ENCODE results near the gene SLC9A8.
"Not testable (repeated sequence)": the region's sequence is repeated elsewhere in the genome, so short reads cannot be mapped to it uniquely, and the experiment has no call there.

Gene SLC9A8

GRCh38 chr20:49845060-49845459 lies 32.4 kb downstream of the SLC9A8 start:
- DNase-seq (ENCODE audit: low read depth, low spot score): no peak
- no peak overlapping the region for H3K27ac ChIP-seq

DNA sequence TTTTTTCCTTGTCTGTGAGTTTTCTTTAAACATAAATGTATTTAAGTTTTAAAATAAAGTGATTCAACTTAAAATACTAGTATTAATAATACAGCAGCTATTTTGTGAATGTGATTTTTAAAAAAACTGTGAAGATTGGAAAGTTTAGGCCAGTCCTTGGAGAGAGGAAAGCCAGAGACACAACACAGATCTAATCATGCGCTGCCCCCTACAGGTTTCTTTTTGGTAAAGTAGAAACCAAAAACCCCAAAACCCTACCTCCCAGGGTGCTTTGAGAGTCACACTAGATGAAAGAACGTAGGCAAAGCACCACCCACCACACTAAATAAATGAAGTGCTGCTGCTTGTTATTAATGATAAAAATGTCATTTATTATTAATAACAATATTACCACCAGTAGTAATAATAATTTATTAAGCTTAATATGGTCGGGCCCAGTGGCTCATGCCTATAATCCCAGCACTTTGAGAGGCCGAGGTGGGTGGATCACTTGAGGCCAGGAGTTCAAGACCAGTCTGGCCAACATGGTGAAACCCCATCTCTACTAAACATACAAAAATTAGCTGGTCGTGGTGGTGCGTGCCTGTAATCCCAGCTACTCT lies 33.7 kb downstream of the SLC9A8 start:
- H3K27ac ChIP-seq: no peak overlapping the region
- DNase-seq (ENCODE audit: low read depth, low spot score): no peak

GRCh38 chr20:49850463-49851230 lies 38.0 kb downstream of the SLC9A8 start:
- no peak for DNase-seq (ENCODE audit: low read depth, low spot score)
- H3K27ac ChIP-seq: peak overlapping the region; percentile 80

DNA sequence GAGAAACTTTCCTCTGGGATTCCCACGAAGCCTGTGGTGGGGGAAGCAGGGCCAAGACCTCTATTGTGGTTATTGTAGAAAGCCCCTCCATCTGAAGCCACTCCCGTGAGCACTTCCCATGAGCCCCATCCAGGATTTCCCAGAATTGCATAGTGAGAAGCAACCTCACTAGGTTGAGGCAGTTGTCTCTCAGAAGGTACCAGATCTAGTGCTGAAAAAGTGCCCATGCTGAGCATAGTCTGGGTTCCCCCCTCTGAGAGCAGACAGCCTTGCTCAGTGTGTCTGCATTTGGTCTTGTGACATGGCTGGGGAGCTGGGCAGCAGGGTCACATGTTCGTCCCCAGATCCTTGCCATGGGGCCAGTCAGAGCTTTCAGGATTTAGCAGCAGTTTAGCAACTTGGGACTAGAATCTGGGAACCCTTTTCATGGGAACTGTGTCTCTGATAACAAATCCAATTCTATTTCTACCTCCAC lies 38.6 kb downstream of the SLC9A8 start:
- H3K27ac ChIP-seq: peak overlapping the region; percentile 80
- DNase-seq (ENCODE audit: low read depth, low spot score): no peak

- no peak overlapping the region for H3K27ac ChIP-seq
- DNase-seq (ENCODE audit: low read depth, low spot score): no peak
Measured at GRCh38 chr20:49851991-49852390, 39.4 kb downstream of the SLC9A8 start.

GRCh38 chr20:49852522-49853080 lies 40.0 kb downstream of the SLC9A8 start:
- DNase-seq (ENCODE audit: low read depth, low spot score): no peak
- no peak overlapping the region for H3K27ac ChIP-seq

DNA sequence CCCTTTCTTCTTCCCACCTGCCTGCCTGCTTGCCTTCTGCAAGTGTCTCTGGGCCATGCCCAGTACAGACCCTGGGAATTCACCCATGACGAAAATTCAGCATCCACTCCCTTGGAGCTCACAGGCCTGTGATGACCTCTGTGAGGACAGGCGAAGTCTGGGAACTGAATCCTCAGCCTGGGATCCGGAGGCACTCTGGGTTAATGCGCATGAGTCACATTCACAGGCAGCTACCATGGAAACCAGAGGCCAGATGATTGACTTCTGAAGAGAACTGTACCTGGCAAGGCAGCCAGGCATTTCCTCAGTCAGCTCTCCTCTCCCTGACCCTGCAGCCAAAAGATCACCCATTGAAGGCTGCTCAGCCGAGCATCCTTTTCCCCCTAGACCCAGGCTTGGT lies 41.0 kb downstream of the SLC9A8 start:
- peak overlapping the region; percentile 7 for H3K27ac ChIP-seq
- no peak for DNase-seq (ENCODE audit: low read depth, low spot score)

- peak overlapping the region; percentile 7 for H3K27ac ChIP-seq
- DNase-seq (ENCODE audit: low read depth, low spot score): peak; percentile 49
Measured at GRCh38 chr20:49854190-49854875, 41.7 kb downstream of the SLC9A8 start.

DNA sequence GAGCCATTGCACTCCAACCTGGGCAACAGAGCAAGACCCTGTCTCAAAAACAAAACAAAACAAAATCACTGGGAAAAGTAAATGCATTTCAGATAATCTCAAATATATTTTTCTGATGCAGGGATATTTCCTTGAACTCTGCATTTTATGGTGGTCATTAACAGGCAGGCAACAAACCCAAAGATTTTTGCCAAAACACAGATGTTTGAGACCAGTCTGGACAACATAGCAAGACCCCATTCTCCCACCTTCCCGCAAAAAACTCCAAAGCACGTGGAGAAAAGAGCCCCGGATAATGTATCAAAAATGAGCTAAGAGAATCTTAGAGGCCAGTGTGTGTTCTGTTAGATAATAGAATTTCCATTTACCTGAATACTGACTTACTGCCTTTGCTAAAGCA lies 44.3 kb downstream of the SLC9A8 start:
- H3K27ac ChIP-seq: no peak overlapping the region

DNA sequence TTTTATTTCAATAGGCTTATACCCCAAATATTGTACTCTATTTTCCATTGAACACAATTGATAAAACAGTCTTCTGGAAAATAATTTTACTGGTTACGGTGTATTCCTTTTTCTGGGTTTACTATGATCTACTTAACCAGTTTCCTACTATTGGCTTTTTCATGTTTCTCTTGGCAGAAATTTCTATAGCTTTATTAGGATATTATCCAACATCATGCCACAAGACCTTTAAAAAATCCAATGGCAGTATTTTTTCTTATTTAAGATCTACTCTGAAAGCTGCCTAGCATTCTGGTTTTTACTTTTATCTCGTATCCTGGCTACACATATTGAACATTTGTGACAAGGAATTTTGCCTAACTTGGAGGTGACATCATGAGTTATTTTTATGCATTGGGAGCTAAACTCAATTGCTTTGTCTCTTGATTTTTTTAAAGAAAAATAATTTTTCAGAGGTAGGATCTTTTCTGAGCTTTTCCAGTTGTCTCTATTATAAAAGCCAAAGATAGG lies 45.5 kb downstream of the SLC9A8 start:
- DNase-seq (ENCODE audit: low read depth, low spot score): no peak
- no peak overlapping the region for H3K27ac ChIP-seq

More for the DNA sequence above, 44.3 kb downstream of the SLC9A8 start:
- DNase-seq (ENCODE audit: low read depth, low spot score): no peak

DNA sequence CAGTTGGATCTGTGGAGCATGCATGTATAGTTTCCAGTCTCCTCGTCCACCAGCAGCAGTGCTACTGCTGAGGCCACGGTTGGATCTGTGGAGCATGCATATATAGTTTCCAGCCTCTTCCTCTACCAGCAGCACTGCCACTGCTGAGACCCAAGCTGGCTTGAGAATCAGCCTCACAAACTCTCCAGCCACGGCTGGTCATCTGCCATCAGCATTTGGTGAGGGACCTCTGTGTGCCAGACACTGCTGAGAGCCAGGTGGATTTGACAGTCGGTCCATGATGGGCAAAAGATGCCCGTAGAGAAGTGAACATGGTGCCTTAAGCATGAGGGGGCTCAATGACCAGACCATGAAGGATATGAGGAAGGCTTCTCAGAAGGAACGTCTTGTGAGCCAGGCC lies 46.4 kb downstream of the SLC9A8 start:
- no peak for DNase-seq (ENCODE audit: low read depth, low spot score)
- H3K27ac ChIP-seq: no peak overlapping the region

DNA sequence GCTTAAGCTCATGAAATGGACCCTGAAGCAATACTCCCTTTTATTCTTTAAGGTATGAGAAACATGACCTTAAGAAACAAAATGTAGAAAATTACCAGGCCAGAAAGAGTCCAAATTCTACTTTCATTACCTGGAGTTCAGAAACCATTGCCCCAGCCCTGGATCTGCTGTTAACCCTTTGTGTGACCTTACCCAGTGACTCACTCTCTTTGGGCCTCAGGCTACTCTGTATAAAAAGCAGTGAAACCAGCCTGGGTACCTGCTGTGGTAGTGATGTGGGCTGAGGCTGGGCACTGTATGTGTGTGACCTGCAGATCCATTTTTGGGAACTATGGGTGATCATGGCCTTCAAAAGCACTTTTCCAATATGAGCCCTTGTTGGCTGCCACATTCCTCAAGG lies 47.2 kb downstream of the SLC9A8 start:
- DNase-seq (ENCODE audit: low read depth, low spot score): peak; percentile 45

DNA sequence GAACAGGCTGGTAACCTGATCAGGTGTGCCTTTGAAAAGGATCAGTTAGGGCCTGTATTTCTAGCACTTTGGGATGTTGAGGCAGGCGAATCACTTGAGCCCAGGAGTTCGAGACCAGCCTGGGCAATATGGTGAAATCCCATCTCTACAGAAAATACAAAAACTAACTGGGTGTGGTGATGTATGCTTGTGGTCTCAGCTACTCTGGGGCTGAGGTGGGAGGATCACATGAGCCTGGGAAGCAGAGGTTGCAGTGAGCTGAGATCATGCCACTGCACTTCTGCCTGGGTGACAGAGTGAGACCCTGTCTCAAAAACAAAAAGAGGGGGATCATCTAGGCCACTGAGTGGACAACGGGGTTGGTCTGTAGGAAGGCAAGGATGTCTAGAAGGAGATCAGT lies 48.6 kb downstream of the SLC9A8 start:
- H3K27ac ChIP-seq; DNase-seq (ENCODE audit: low read depth, low spot score): not testable (repeated sequence)

More for the DNA sequence above, 47.2 kb downstream of the SLC9A8 start:
- H3K27ac ChIP-seq: no peak overlapping the region

DNA sequence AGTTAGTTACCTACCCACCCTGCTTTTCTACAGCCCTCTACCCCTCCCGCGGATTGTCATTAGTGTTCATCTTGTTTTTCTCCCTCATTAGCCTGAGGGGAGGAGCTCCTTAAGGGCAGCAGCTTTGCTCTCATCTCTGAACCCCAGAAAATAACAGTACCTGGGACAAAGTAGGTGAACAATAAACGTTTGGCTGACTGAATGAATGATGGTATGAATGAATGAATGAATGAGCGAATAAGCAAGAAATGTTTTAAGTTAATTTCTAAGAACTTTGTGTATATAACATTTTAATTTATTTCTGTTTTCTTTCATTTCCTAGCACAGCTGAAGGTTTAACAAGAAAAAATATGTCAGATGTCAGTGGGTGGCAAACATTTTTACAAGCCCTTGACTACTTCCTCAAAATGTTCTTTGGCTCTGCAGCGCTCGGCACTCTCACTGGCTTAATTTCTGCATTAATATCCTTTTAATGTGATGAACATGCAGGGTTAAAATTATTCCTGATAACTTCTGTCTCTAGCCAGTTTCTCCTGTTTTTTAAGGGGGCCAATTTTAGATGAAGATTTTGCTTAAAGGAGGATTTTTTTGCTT lies 50.1 kb downstream of the SLC9A8 start:
- no peak for DNase-seq (ENCODE audit: low read depth, low spot score)
- H3K27ac ChIP-seq: no peak overlapping the region

GRCh38 chr20:49863666-49864065 lies 51.0 kb downstream of the SLC9A8 start:
- DNase-seq (ENCODE audit: low read depth, low spot score): no peak
- H3K27ac ChIP-seq: no peak overlapping the region

- no peak for DNase-seq (ENCODE audit: low read depth, low spot score)
- H3K27ac ChIP-seq: no peak overlapping the region
Measured at GRCh38 chr20:49865559-49865958, 52.9 kb downstream of the SLC9A8 start.

GRCh38 chr20:49866051-49866450 lies 53.4 kb downstream of the SLC9A8 start:
- no peak for DNase-seq (ENCODE audit: low read depth, low spot score)
- H3K27ac ChIP-seq: no peak overlapping the region

DNA sequence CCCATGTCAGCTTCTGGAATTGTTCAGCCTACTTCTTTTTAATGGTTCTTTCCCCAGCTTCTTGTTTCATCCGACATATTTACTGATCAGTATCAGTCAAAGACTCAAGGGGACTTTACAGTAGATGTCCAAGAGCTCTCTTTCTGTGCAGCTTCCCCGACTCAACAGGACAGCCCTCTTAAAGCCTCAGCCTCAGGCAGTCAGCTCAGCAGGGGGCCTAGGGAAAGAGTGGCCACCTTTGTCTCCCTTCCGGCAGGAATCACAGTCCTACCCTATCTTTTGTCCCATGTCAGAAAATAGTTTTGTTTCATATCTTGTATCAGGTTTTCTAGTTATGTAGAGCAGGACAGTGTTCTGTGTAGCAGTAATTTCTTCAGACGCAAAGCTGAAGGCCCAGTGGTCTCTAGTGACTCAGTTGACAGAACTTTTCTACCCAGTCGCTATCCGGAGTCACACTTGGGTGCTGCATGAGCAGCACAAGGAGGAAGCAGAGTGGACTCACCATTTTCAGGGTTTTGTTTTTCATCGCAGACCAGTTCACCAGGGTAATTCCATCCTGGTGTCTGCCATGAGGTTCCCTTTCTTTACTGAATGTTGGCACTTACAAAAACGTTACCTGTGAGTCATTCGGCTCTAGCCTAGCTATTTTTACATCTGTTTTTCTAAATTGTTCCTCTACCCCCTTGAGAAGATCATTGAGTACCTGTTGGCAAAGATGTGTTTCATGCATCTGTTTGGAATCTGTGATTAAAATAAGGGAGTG lies 55.0 kb downstream of the SLC9A8 start:
- no peak for DNase-seq (ENCODE audit: low read depth, low spot score)
- H3K27ac ChIP-seq: no peak overlapping the region

DNA sequence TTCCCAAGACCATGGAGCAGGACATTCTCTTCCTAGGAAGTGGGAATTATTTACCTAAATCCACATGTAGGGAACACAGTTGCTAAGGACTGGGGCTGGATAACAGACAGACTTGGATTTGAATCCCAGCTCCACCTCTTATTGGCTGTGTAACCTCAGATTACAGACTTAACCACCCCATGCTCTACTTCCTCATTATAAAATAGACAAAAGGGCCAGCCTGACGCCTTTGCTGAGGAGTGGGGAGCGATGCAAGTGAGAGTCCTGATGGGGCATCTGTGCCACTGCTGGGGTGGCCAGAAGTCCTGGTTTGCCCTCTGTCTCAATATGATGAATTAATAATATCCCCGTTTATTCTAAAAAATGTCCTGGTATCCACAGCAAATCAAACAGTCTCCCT lies 55.9 kb downstream of the SLC9A8 start:
- DNase-seq (ENCODE audit: low read depth, low spot score): no peak
- no peak overlapping the region for H3K27ac ChIP-seq

GRCh38 chr20:49868964-49869363 lies 56.3 kb downstream of the SLC9A8 start:
- no peak overlapping the region for H3K27ac ChIP-seq
- DNase-seq (ENCODE audit: low read depth, low spot score): no peak
